SK-N-SH (cell line): ENCODE measurements around the gene DNAL4. TPM values are rescaled to one million over a fixed set of nuclear protein-coding genes. Genes with fewer than 3 reads are reported as not detected.

ENCODE experiments used
- CTCF ChIA-PET: fragments of 300-600, 350-600 bp; formaldehyde crosslinking; extraction: SDS; loops from one replicate; lab custom pipeline; 2021; lab: Yijun Ruan, JAX
- POLR2A ChIA-PET: fragments of 350-600 bp; sonication (Branson Sonifier 250); formaldehyde crosslinking; extraction: SDS; loops from one replicate; lab custom pipeline; 2020; ENCODE audit warnings: antibody characterized with exemption, inconsistent platforms; lab: Yijun Ruan, JAX
- DNase-seq: peaks from one replicate; pipeline ENCODE4 v3.0.0; 2012
- H2AFZ ChIP-seq: fragments of 200-600 bp; sonication (generic); 2 replicates; pipeline ENCODE4 v1.8.1; 2016; ENCODE audit warnings: antibody characterized with exemption, mild to moderate bottlenecking, low read depth
- H3F3A ChIP-seq: fragments of 200-600 bp; sonication (generic); replicated peaks from 2 replicates; pipeline ENCODE3; 2016; ENCODE audit warnings: antibody characterized with exemption, mild to moderate bottlenecking; ENCODE audit not compliant: insufficient read depth
- H3K27ac ChIP-seq, 2 experiments: fragments of 200-500 bp in 1 of 2; fragments of 200-600 bp in 1 of 2; sonication (Bioruptor generic) in 1 of 2; sonication (generic), shearing (Covaris generic) in 1 of 2; 2 replicates each; pipeline versions ENCODE4 v1.5.1 to v1.6.1; 2014 to 2016; ENCODE audit warnings: low read depth in 2 of 2, inconsistent platforms in 1 of 2, low read length in 1 of 2, mild to moderate bottlenecking in 1 of 2, mixed read lengths in 1 of 2
- H3K27me3 ChIP-seq: fragments of 200-600 bp; sonication (generic), shearing (Covaris generic); 2 replicates; pipeline ENCODE4 v1.6.1; 2016; ENCODE audit warnings: mixed run types; ENCODE audit not compliant: insufficient read depth
- H3K36me3 ChIP-seq, 2 experiments: fragments of 200-500 bp in 1 of 2; fragments of 200-600 bp in 1 of 2; sonication (Bioruptor generic) in 1 of 2; sonication (generic) in 1 of 2; replicated peaks in 1 of 2; 2 replicates each; pipeline versions ENCODE3 to v1.5.1; 2014 to 2016; ENCODE audit warnings: low read length in 1 of 2, mild to moderate bottlenecking in 1 of 2; ENCODE audit not compliant: insufficient read depth in 2 of 2, control insufficient read depth in 1 of 2
- H3K4me1 ChIP-seq, 2 experiments: fragments of 200-500 bp in 1 of 2; fragments of 200-600 bp in 1 of 2; sonication (Bioruptor generic) in 1 of 2; sonication (generic), shearing (Covaris generic) in 1 of 2; 2 replicates each; pipeline versions ENCODE4 v1.5.1 to v1.6.1; 2014 to 2016; ENCODE audit warnings: low read depth in 1 of 2, low read length in 1 of 2, mixed run types in 1 of 2; ENCODE audit not compliant: insufficient read depth in 2 of 2, control insufficient read depth in 1 of 2
- H3K4me2 ChIP-seq: fragments of 200-600 bp; sonication (generic), shearing (Covaris generic); 2 replicates; pipeline ENCODE4 v1.6.1; 2017; ENCODE audit warnings: mixed run types
- H3K4me3 ChIP-seq, 2 experiments: fragments of 200-500 bp in 1 of 2; fragments of 200-600 bp in 1 of 2; sonication (Bioruptor generic) in 1 of 2; sonication (generic), shearing (Covaris generic) in 1 of 2; 2 replicates each; pipeline versions ENCODE4 v1.5.1 to v1.8.1; 2014 to 2016; ENCODE audit warnings: low read depth in 2 of 2, inconsistent platforms in 1 of 2, low read length in 1 of 2, mild to moderate bottlenecking in 1 of 2, mixed read lengths in 1 of 2, moderate library complexity in 1 of 2
- H3K79me2 ChIP-seq: fragments of 200-600 bp; sonication (generic); 2 replicates; pipeline ENCODE4 v1.8.1; 2017; ENCODE audit warnings: mild to moderate bottlenecking; ENCODE audit not compliant: insufficient read depth
- H3K9ac ChIP-seq: fragments of 200-600 bp; sonication (generic); 2 replicates; pipeline ENCODE4 v1.6.1; 2017; ENCODE audit warnings: mixed run types
- H3K9me2 ChIP-seq: fragments of 200-600 bp; sonication (generic); 2 replicates; pipeline ENCODE4 v1.6.1; 2017; ENCODE audit warnings: mixed run types
- H3K9me3 ChIP-seq: fragments of 200-600 bp; sonication (generic); 2 replicates; pipeline ENCODE4 v1.6.1; 2017; ENCODE audit warnings: mixed run types, mild to moderate bottlenecking, moderate library complexity
- H4K20me1 ChIP-seq: fragments of 200-600 bp; sonication (generic); 2 replicates; pipeline ENCODE4 v1.6.1; 2017; ENCODE audit warnings: mild to moderate bottlenecking, mixed run types; ENCODE audit not compliant: insufficient read depth
- ELF1 ChIP-seq: IDR thresholded peaks from 2 replicates; pipeline ENCODE4 v1.4.0; 2012
- EP300 ChIP-seq, 2 experiments: IDR thresholded peaks; 2 replicates each; pipeline versions ENCODE4 v1.4.0 to v1.6.1; 2012; ENCODE audit warnings: borderline replicate concordance in 1 of 2, low read depth in 1 of 2, low read length in 1 of 2
- FOXM1 ChIP-seq: IDR thresholded peaks from 2 replicates; pipeline ENCODE4 v1.4.0; 2012; ENCODE audit warnings: low read depth, mild to moderate bottlenecking
- JUND ChIP-seq: IDR thresholded peaks from 2 replicates; pipeline ENCODE4 v1.4.0; 2012
- MXI1 ChIP-seq: IDR thresholded peaks from 2 replicates; pipeline ENCODE4 v1.6.1; 2012; ENCODE audit warnings: mild to moderate bottlenecking, low read depth, low read length, improper control_type of control experiment
- NFIC ChIP-seq: IDR thresholded peaks from 2 replicates; pipeline ENCODE4 v1.4.0; 2012; ENCODE audit warnings: borderline replicate concordance
- NRF1 ChIP-seq: IDR thresholded peaks from 2 replicates; pipeline ENCODE4 v1.6.1; 2012; ENCODE audit warnings: low read depth, mild to moderate bottlenecking, low read length
- RCOR1 ChIP-seq: fragments of 150-350 bp; IDR thresholded peaks from 2 replicates; pipeline ENCODE4 v1.6.1; 2017; ENCODE audit warnings: antibody characterized with exemption, low read length
- REST ChIP-seq: IDR thresholded peaks from 2 replicates; pipeline ENCODE4 v1.6.1; 2012; ENCODE audit warnings: mild to moderate bottlenecking, low read depth, low read length, moderate library complexity
- TAF1 ChIP-seq: IDR thresholded peaks from 2 replicates; pipeline ENCODE4 v1.6.1; 2012; ENCODE audit warnings: low read depth, mild to moderate bottlenecking, low read length, moderate library complexity, borderline replicate concordance
- TEAD4 ChIP-seq: IDR thresholded peaks from 2 replicates; pipeline ENCODE4 v1.4.0; 2012; ENCODE audit warnings: mild to moderate bottlenecking, borderline replicate concordance; ENCODE audit not compliant: insufficient read depth
- YY1 ChIP-seq: IDR thresholded peaks from 2 replicates; pipeline ENCODE4 v1.4.0; 2012; ENCODE audit warnings: low read depth, mild to moderate bottlenecking
- WGBS: methylation state at CpG from one replicate; pipeline ENCODE4 v1.1.6; 2017; ENCODE audit warnings: low lambda C conversion rate; 5-methylcytosine and 5-hydroxymethylcytosine counted together
- polyA plus RNA-seq, 3 experiments: library from polyadenylated mRNA; depleted of rRNA; stranded (reverse); fragments of >200 nt; gene quantifications; 2 replicates each; pipeline ENCODE4 v1.2.3, GENCODE V29; 2012
- TF ChIP-seq, protein P1 (sequence below): fragments of 150-350 bp; IDR thresholded peaks from 2 replicates; pipeline ENCODE4 v1.6.1; 2016; ENCODE audit warnings: mild to moderate bottlenecking, low read depth, low read length
- TF ChIP-seq, protein P2 (sequence below): IDR thresholded peaks from 2 replicates; pipeline ENCODE4 v1.4.0; 2012; ENCODE audit warnings: low read depth, borderline replicate concordance
- TF ChIP-seq, protein P3 (sequence below): IDR thresholded peaks from 2 replicates; pipeline ENCODE4 v1.4.0; 2012; ENCODE audit warnings: low read depth

DNAL4 gene
- polyA plus RNA-seq, 1 of the 3 experiments (the other 2 are of a cell fraction), result 15.1 TPM

DNA sequence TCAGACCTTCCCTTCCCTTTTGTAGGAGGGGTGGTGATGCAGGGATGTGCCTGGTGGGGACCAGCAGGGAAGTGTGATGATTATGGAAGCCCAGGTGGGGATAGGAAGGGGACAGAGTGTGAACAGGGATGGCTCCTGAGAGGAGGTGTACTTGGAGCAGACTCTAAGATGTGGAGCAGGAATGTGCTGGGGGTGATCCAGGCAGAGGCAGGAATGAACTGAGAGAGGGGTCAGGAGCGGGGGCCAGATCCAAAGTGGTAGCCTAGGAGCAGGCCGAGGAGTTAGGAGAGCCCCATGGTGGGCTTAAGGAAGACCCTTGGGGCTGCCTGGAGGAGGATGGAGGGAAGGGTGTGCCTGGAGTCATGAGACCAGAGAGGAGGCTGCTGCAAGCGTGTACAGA, 46.2 kb upstream of the DNAL4 start:
- ChIA-PET CTCF (interaction anchor here (1.8 to 2.2 kb wide), 2 partner anchors 29 to 72 kb away, joined by 3 to 12 read pairs; no protein-coding TSS in a partner anchor), POLR2A (no interaction called here)
- Histone ChIP-seq H2AFZ (no peak overlapping the region), H3K9me3 (no peaks in the 10 kb centered on the region), H4K20me1 (no peaks in the 10 kb centered on the region), H3K9me2 (no peaks in the 10 kb centered on the region), H3K36me3 (no peaks in the 10 kb centered on the region), H3K9ac (no peak overlapping the region), H3K79me2 (no peaks in the 10 kb centered on the region)
- DNase-seq, result no peak
- TF ChIP-seq YY1 (no peak), RCOR1 (no peak), ELF1 (no peak), FOXM1 (no peak), NFIC (no peak), NRF1 (no peak), MXI1 (no peak), TEAD4 (no peak), JUND (no peak), EP300 (IDR thresholded peaks at IDR 0.05; ENCODE audit: borderline replicate concordance in 1 of 2, low read depth in 1 of 2, low read length in 1 of 2) (no peak), TAF1 (no peak), REST (no peak)
- TF ChIP-seq, protein P1, sequence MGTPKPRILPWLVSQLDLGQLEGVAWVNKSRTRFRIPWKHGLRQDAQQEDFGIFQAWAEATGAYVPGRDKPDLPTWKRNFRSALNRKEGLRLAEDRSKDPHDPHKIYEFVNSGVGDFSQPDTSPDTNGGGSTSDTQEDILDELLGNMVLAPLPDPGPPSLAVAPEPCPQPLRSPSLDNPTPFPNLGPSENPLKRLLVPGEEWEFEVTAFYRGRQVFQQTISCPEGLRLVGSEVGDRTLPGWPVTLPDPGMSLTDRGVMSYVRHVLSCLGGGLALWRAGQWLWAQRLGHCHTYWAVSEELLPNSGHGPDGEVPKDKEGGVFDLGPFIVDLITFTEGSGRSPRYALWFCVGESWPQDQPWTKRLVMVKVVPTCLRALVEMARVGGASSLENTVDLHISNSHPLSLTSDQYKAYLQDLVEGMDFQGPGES, result no peak
- TF ChIP-seq, protein P2, sequence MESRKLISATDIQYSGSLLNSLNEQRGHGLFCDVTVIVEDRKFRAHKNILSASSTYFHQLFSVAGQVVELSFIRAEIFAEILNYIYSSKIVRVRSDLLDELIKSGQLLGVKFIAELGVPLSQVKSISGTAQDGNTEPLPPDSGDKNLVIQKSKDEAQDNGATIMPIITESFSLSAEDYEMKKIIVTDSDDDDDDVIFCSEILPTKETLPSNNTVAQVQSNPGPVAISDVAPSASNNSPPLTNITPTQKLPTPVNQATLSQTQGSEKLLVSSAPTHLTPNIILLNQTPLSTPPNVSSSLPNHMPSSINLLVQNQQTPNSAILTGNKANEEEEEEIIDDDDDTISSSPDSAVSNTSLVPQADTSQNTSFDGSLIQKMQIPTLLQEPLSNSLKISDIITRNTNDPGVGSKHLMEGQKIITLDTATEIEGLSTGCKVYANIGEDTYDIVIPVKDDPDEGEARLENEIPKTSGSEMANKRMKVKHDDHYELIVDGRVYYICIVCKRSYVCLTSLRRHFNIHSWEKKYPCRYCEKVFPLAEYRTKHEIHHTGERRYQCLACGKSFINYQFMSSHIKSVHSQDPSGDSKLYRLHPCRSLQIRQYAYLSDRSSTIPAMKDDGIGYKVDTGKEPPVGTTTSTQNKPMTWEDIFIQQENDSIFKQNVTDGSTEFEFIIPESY, result no peak
- TF ChIP-seq, protein P3, sequence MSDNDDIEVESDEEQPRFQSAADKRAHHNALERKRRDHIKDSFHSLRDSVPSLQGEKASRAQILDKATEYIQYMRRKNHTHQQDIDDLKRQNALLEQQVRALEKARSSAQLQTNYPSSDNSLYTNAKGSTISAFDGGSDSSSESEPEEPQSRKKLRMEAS, result no peak
- TF ChIP-seq, all 33 proteins: peak for 0
- H3K27me3 ChIP-seq, result no peaks in the 10 kb centered on the region
- no peak overlapping the region for H3K4me2 ChIP-seq
- 79% methylated on average over 2 of the region's 3 CpGs for WGBS
- no peak overlapping the region for H3K4me3 ChIP-seq
- no peak overlapping the region for H3K27ac ChIP-seq
- no peaks in the 10 kb centered on the region for H3F3A ChIP-seq
- H3K4me1 ChIP-seq, result no peaks in the 10 kb centered on the region; a peak in 1 of 4 replicates
